Skin epidermis (tissue), 12 donors: Measurements from ENCODE around the gene IL16.

ENCODE experiments used
- H3K27ac ChIP-seq, 21 experiments: fragments of 200-600 bp; sonication (generic) in 11 of 21; one replicate each; pipeline ENCODE4 v1.5.0; 2020; ENCODE audit warnings: mild to moderate bottlenecking in 3 of 21, inconsistent platforms in 2 of 21, moderate library complexity in 2 of 21
- H3K4me3 ChIP-seq, 7 experiments: fragments of 200-600 bp; sonication (generic) in 2 of 7; one replicate each; pipeline ENCODE4 v1.5.0; 2020; ENCODE audit warnings: inconsistent platforms in 2 of 7, mild to moderate bottlenecking in 2 of 7, moderate library complexity in 1 of 7

IL16 gene

GRCh38 chr15:81171286-81171685 is 25.4 kb upstream of the IL16 start:
- H3K27ac ChIP-seq = peak overlapping the region in 13 of 21 experiments; percentile 15 to 83 (median 34)
- no peak overlapping the region for H3K4me3 ChIP-seq

DNA sequence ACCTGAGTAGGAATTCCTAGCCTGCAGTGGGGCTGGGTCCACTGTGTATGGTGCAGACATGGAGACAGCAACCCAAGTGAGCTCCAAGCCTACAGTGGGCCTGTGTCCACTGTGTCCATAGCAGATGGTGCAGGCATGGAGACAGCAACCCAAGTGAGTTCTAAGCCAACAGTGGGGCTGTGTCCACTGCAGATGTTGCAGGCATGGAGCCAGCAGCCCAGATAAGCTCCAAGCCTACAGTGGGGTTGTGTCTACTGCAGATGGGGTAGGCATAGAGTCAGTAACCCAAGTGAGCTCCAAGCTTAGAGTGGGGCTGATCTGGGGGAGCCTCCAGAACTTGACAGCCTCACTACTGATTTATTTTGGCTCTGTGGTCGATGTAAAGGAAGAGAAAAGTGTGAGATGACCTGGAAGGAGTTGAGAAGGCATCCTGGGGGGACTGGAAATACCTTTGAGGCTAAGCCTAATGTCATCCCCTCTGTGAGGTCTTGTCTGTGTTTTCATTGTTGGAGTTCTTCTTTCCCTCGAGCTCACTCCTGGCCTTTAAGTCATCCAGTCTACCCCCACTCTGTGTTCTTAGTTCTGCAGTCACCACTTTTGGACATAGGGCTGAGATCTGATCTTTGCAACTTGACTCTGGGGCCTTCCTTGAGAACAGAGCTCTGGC is 22.4 kb upstream of the IL16 start:
- Histone ChIP-seq H3K4me3 (no peak overlapping the region), H3K27ac (peak overlapping the region in 2 of 21 experiments; percentile 7 to 46)

DNA sequence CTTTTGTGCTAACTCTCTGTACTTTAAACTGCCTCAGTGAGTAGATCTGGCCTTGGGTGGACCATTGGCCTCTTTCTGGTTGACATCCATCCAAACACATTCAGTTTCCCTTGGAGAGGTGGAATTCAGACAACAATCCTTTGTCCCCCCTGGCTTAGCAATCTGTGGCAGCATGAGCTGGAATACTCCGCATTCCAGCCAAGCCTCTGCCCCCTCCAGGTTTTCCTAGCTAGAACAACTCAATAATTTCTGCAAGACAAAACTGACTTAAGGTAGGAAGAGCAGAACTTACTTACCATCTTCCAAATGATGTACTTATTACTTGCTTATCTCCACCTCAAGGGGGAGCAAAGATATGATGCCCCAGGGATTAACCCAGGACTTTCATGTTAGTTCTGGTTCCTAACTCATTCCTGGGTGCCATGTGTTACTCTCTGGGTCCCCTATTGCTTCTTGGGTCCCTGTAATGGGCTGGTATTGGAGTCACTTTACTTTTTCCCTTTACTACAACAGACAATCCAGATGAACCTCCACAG is 21.8 kb upstream of the IL16 start:
- H3K27ac ChIP-seq = peak overlapping the region in 1 of 21 experiments; percentile 7
- H3K4me3 ChIP-seq = no peak overlapping the region

DNA sequence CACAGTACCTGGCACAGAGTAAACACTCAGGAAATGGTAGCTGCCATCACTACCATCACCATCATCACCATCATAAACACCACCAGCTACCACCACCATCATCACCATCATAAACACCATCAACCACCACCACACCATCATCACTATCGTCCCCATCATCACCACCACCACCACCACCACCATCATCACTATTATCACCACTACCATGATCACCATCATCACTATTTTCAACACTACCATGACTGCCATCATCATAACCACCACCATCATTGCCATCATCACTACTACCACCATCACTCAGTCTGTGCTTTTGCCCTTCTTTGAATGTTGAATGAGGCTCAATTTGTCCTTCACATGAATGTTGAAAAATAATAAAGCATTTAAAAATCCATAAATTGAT is 21.2 kb upstream of the IL16 start:
- Histone ChIP-seq H3K27ac (peak overlapping the region in 1 of 21 experiments; percentile 1), H3K4me3 (no peak overlapping the region)

DNA sequence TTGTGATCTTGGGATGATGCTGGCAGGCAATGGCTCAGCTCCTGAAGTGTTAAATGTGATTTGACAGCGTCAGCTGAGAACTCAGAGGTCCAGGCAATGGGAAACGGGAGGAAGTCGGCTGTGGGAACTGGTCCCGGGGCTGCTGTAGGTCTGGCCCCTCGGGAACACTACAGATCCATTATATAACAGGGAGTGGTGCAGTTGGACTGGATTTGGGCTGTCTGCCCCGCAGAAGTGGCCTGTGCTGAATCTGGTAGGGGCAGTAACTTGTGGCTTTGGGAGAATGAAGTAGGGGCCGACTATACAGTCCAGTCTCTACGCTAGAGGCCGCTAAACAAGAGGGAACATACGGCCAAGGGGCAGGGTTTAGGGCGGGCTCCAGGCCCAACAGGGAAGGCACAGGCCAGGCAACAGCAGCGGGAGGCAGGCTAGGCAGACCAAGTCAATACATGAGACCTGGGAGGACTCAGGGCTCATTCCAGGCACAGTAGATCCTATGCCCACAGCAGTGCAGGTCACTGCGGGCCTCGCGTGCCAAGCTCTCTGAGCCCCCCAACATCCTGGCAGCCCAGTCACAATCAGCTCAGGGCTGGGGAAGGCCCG is 20.3 kb upstream of the IL16 start:
- Histone ChIP-seq H3K4me3 (no peak overlapping the region), H3K27ac (peak overlapping the region in 16 of 21 experiments; percentile 0 to 82 (median 63))

DNA sequence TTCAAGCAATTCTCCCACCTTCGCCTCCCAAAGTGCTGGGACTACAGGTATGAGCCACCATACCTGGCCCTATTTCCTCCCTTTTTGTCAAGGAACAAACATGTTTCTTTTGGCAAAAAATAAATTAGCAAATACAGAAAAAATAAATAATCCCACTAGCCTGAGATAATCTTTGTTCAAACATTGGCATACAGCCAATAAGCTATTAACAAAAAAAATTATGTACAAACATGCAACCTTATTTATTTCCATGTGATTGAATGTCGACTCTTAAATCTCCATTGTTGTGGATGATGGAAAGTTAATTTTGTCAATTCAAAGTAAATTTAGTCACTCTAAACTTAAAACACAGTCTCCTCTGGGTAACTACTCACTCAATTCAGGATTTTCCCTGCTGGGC is 18.3 kb upstream of the IL16 start:
- Histone ChIP-seq H3K4me3 (no peak overlapping the region), H3K27ac (no peak overlapping the region)

DNA sequence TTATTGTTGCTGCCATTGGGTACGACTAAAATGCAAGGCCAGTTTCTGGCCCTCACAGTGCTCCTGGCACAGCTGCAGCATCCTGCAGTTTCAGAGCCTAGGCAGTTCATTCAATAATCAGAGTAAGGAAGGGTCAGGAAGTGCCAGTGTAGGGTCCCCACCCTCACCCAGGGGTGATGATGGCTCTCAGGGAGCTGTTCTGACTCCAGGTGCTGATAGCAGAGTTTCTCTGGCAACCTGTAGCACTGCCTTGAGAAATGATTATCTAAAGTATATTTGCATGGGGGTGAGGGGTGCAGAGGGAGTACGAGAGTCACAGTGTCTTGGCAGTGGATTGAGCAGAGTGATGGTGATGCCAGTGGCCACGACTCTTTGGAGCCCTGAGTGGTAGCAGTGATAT is 15.5 kb upstream of the IL16 start:
- Histone ChIP-seq H3K4me3 (no peak overlapping the region), H3K27ac (peak overlapping the region in 9 of 21 experiments; percentile 21 to 88 (median 80))

DNA sequence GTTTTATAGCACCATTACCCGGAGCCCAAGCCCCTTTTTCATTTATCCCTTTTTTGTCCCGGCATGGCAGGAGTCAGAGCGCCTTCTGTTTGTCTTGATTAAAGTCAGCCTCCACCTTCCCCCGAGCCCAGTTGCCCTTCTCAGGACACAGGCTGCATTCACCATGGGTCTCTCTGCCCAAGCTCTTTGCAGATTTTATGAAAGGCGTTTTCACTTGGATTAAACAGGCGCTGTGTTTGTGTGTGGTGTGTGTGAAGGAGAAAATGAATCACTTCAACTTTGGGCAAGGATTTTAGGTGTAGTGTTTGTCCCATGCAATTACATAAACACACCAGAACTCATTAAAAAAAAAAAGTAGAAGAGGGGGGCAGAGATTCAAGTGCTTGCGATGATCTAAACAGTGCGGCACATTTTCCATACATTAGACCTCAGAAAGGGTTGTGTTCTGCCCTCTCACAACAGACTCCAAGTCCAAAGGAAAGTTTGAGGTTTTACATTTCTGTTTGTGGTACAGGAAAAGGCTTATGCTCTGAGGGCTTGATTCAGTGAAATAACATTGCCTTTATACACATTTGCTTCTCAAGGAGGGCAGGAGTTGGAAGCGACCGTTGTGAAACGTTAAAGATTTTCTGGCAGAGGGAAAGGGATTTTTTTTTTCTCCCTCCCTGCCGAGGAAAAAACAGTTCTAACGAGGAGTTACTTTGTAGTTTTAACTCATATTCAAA is 14.5 kb upstream of the IL16 start:
- Histone ChIP-seq H3K27ac (peak overlapping the region in 19 of 21 experiments; percentile 37 to 88 (median 72)), H3K4me3 (peak overlapping the region in 4 of 7 experiments; percentile 3 to 32 (median 19))

DNA sequence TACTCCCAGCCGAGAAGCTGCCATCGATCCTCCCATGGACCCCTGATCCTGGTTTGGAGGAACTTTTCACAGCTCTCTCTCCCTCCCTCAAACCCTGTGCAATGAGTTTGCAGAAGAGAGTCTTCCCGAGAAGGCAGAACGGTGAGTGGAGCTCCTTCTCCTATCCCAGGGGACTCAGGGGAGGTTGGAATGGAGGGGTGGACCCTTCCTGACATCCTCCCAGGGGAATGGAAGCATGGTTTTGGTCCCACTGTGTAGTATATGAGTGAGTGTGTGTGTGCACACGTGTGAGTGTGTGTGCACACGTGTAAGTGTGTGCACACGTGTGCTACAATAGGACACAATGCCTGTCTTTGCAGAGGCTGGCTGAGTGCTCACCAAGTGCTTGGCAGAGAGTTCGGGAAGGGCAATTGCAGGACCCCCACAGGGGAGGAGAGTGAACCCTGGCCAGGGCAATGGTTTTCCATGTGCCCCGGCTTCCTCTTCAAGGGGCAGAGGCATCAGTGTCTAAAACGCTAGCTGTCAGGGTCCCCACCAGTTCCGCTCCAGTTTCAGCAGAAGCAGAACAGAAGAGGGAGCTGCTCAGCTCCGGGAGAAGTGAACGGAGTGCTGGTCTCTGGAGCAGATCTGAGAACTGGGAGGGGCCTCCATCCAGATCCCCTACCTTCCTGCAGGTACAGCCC is 13.8 kb upstream of the IL16 start:
- H3K4me3 ChIP-seq = peak overlapping the region in 6 of 7 experiments; percentile 3 to 32 (median 10)

GRCh38 chr15:81183439-81183775 is 13.3 kb upstream of the IL16 start:
- Histone ChIP-seq H3K4me3 (peak overlapping the region in 6 of 7 experiments; percentile 3 to 32 (median 10)), H3K27ac (peak overlapping the region in 18 of 21 experiments; percentile 33 to 88 (median 72))

More for the DNA sequence above, 13.8 kb upstream of the IL16 start:
- peak overlapping the region in 20 of 21 experiments; percentile 37 to 88 (median 72) for H3K27ac ChIP-seq

DNA sequence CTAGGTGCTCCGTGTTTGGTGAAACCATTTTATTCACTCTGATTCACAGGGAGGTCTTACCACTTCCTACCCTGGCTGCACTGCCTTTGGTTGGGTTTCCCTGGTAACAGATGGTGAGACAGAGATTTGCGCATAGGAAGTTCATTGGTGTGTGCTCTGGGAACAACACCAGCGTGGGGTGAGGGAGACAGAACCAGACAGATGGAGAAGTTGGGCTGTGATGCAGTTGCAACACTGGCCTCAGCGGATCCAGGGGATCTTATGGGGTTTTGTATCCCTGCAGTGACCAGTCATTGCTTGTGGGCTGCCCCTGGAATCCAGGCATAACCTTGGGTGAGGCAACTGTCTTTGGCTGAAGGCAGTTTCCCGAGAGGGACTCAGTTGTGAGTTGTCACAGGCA is 12.5 kb upstream of the IL16 start:
- Histone ChIP-seq H3K4me3 (peak overlapping the region in 1 of 7 experiments; percentile 32), H3K27ac (peak overlapping the region in 18 of 21 experiments; percentile 5 to 88 (median 72))

GRCh38 chr15:81185631-81186295 is 10.9 kb upstream of the IL16 start:
- H3K27ac ChIP-seq = peak overlapping the region in 11 of 21 experiments; percentile 1 to 80 (median 34)

GRCh38 chr15:81188354-81188753 is 8.3 kb upstream of the IL16 start:
- H3K27ac ChIP-seq = peak overlapping the region in 2 of 21 experiments; percentile 40 to 43
- no peak overlapping the region for H3K4me3 ChIP-seq

More at GRCh38 chr15:81185631-81186295, 10.9 kb upstream of the IL16 start:
- no peak overlapping the region for H3K4me3 ChIP-seq

DNA sequence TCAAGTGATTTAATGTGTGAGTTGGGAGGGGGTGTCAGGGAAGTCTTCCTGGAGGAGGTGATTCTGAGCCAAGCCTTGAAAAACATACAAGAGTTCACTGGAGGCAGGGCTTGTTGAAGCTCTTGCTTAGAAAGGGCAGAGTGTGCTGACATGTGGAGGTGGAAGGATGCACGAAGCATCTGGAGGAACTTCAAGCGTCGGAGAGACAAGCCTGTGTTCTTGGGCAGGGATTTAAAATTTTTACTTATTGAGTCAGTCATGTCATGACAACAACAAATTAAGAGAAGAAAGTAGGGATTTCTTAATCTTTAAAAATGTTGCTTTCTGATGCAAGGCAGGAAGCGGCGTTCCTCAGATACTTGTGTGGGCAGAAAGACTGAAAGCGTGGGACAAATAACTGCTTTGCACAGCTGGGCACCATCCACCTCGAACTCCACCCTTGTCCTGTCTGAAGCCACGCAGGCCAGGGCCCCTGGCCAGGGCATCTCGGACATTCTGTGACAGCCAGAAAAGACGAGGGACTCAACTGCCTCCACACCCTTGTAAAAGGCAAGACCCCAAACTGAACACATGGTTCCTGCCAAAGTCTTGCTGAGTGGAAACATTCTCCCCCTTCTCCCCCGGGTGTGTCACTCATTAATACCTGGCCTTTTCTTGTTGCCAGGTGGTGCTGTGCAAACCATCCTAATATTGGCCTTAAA is 6.9 kb upstream of the IL16 start:
- H3K4me3 ChIP-seq = no peak overlapping the region
- peak overlapping the region in 17 of 21 experiments; percentile 6 to 78 (median 59) for H3K27ac ChIP-seq

- H3K4me3 ChIP-seq = no peak overlapping the region
- H3K27ac ChIP-seq = peak overlapping the region in 14 of 21 experiments; percentile 6 to 78 (median 59)
These were observed 5.7 kb upstream of the IL16 start for GRCh38 chr15:81190922-81191507.

DNA sequence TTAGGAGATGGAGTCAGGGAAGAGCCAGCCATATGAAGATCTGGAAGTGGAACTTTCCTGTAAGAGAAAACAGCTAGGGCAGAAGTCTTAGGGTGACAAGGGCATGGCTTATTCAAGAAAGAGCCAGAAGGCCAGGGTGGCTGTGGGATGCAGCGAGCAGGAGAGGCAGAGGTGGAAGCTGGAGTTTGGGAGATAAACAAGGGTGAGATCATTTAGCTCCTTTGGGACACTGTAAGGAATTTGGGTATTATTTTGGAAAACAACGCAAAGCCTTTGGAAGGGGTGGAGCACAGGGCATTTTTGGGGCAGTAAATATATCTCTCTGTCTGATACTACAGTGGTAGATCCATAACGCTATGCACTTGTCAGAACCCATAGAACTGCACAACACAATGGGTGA is 5.0 kb upstream of the IL16 start:
- Histone ChIP-seq H3K27ac (peak overlapping the region in 5 of 21 experiments; percentile 17 to 73 (median 55)), H3K4me3 (no peak overlapping the region)

DNA sequence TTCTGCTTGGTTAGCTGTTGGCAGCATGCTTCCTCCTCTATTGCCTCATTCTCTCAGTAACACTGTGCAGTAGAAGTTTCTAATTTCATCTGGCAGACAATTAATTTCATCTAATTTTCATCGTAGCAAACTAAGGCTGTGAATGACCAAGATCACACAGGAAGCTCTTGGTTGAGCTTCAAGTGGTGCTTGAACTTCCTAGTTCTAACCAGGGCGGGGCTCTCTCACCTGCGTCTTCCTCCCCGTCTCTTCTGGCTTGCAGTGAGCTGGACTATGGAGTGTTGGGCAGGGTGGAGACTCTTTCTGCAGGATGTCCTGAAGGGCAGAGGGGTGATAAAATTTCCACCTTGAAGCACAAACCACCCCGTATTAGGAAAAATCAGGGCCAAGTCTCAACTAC is 2.0 kb upstream of the IL16 start:
- Histone ChIP-seq H3K27ac (peak overlapping the region in 1 of 21 experiments; percentile 17), H3K4me3 (no peak overlapping the region)

DNA sequence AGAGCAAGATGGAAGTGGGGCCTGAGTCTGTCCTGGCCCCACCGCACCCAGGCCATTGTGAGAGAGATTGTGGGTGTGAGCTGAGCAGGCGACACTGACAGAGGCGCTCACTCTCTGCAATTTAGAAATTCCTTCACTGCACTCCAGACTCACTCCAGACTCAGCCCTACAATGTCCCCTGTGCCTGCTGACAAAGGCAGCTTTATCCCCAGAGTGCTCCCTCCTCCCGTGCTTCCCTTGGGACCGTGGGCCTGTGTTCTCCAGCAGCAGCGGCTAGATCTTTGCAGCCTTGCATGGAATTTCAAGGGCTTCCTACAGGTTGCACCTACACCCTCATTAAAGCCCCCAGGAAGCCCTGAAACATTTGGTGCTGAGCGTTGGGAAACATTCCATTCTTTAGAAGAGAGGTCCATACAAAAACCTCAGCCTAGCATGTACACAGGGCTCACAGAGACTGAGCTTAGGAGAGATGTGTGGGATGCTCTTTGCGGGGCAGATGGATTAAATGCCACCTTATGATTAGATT is 1.3 kb upstream of the IL16 start:
- H3K4me3 ChIP-seq = no peak overlapping the region
- H3K27ac ChIP-seq = peak overlapping the region in 2 of 21 experiments; percentile 17 to 44
